Tibial nerve (tissue), 4 donors: ENCODE measurements around the gene MAGEA4.

Experiments used
- EP300 ChIP-seq, 2 donors: sonication (generic); formaldehyde crosslinking; IDR thresholded peaks; one replicate each; pipeline ENCODE4 v1.6.1; 2017; ENCODE audit warnings: antibody characterized with exemption in 2 of 2, mild to moderate bottlenecking in 1 of 2
- TF ChIP-seq, protein P1 (sequence below), 5 experiments: fragments of 200-600 bp in 3 of 5; fragments of 450-650 bp in 2 of 5; sonication (generic) in 3 of 5; IDR thresholded peaks; one replicate each; pipeline ENCODE4 v1.5.1; 2016 to 2019; ENCODE audit warnings: antibody characterized with exemption in 5 of 5, mild to moderate bottlenecking in 3 of 5, moderate library complexity in 2 of 5

DNA sequence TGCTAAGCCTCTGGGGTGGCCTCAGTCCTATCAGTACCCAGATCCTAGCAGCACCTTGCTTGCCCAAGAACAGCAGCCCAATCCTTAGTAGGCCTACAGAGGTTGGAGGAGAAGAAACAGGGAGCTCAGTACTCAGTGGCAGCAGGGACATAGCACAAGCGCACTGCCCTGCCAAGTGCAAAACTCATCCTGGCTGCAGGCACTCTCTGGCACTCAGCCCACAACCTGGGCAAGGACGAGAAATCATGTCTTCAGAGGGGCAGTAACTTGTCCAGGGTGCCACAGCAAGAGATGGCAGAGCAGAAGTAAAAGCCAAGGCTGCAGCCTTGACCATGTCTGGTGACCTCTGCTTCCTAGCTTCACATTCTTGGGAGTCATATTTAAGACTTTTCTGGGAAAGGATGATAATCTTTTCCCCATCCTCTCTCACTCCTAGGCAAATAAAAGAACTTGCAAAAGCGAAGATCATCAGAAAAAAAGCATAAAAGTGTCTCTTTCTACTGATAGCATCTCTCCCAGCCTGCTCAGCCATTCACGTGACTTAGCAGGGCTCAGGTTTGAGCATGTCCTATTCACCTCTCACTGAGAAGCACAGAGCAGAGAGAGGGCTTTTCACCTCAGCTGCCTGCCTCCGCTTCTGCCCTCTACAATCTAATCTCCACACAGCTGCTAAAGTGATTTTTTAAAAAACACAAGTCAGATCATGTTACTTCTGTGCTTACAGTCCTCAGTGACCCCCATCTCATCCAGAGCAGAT lies 37.2 kb upstream of the MAGEA4 start:
- TF ChIP-seq, protein P1, sequence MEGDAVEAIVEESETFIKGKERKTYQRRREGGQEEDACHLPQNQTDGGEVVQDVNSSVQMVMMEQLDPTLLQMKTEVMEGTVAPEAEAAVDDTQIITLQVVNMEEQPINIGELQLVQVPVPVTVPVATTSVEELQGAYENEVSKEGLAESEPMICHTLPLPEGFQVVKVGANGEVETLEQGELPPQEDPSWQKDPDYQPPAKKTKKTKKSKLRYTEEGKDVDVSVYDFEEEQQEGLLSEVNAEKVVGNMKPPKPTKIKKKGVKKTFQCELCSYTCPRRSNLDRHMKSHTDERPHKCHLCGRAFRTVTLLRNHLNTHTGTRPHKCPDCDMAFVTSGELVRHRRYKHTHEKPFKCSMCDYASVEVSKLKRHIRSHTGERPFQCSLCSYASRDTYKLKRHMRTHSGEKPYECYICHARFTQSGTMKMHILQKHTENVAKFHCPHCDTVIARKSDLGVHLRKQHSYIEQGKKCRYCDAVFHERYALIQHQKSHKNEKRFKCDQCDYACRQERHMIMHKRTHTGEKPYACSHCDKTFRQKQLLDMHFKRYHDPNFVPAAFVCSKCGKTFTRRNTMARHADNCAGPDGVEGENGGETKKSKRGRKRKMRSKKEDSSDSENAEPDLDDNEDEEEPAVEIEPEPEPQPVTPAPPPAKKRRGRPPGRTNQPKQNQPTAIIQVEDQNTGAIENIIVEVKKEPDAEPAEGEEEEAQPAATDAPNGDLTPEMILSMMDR (IDR thresholded peaks at IDR 0.05) = no peak
- no peak for TF ChIP-seq EP300 (IDR thresholded peaks at IDR 0.05)
